Lower lobe of right lung (tissue), 2 donors: ENCODE results near the gene HM13. TPM values are rescaled to one million over a fixed set of nuclear protein-coding genes. Genes with fewer than 3 reads are reported as not detected.
A peak's percentile ranks its signal among the peaks of the same experiment; 100 is the strongest.

Source experiments
- ATAC-seq, 2 donors: fragments of 200-7000 bp; cut with Tn5 transposase; one replicate each; pipeline ENCODE4 v1.9.1; 2020 to 2022; ENCODE audit warnings: mild to moderate bottlenecking in 2 of 2, moderate library complexity in 2 of 2
- DNase-seq: peaks from one replicate; pipeline ENCODE4 v3.0.0-alpha.2; 2020
- H3K27ac ChIP-seq: fragments of 200-600 bp; one replicate; pipeline ENCODE4 v1.8.0; 2022
- H3K27me3 ChIP-seq: fragments of 200-600 bp; one replicate; pipeline ENCODE4 v1.8.0; 2022; ENCODE audit warnings: low read depth
- H3K36me3 ChIP-seq: fragments of 200-600 bp; one replicate; pipeline ENCODE4 v1.8.0; 2022; ENCODE audit warnings: mild to moderate bottlenecking
- H3K4me1 ChIP-seq: fragments of 200-600 bp; one replicate; pipeline ENCODE4 v1.8.0; 2022
- H3K4me3 ChIP-seq: fragments of 200-600 bp; one replicate; pipeline ENCODE4 v1.8.0; 2022; ENCODE audit warnings: mild to moderate bottlenecking
- H3K9me3 ChIP-seq: fragments of 200-600 bp; one replicate; pipeline ENCODE4 v1.8.0; 2022
- intact Hi-C: fragments of 100-400 bp; cut with DNase I; formaldehyde crosslinking; loops from one replicate; pipeline ENCODE4 v1.11.0; 2022
- total RNA-seq: library from RNA; stranded (reverse); fragmentation: NEBNext Ultra II Directional; extraction: Animal tissue kit (Norgen Biotek cat#: 25700); gene quantifications from one replicate; pipeline ENCODE4 v1.2.1, GENCODE V29; 2021
- TF ChIP-seq, protein P1 (sequence below): fragments of 200-600 bp; IDR thresholded peaks from one replicate; pipeline ENCODE4 v1.8.0; 2022; ENCODE audit warnings: antibody characterized with exemption, mild to moderate bottlenecking
- donor health status: DM: no; HTN: yes; CAD: no; lungs with severe emphysema.

Gene HM13
- total RNA-seq, 1 donor from 2014 or later, result 134 TPM

DNA sequence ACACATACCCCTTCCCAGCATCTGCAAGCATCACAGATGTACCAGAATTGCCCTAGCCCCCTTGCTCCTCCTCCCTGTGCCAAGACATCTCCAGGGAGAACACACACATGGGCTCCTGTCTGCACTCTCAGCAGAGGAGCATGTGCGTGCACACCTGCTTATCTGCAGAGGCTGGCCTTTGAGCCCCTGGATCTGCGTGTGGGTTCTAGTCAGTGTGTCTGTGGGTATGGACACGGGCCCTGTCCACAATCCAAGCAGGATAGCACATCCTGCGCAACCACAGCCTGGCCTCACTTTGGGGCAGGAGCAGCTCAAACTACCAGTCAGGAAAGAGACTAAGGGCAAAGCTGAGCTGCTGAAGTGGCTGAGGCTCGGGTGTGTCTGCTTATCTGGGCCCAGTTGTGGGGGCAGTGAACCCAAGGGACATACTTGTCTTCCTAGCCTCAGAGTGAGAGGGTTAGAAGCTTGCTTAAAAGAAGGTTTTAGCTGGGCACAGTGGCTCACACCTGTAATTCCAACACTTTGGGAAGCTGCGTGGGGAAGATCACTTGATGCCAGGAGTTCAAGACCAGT, 41.0 kb downstream of the HM13 start:
- no peak for ATAC-seq
- intact Hi-C loops, result no loop called here
- no peak overlapping the region for H3K4me3 ChIP-seq
- H3K27me3 ChIP-seq, result no peaks in the 10 kb centered on the region
- H3K27ac ChIP-seq, result no peak overlapping the region
- no peak for DNase-seq
- peaks cover 84% of the 10 kb centered on the region for H3K36me3 ChIP-seq
- no peaks in the 10 kb centered on the region for H3K9me3 ChIP-seq
- TF ChIP-seq, protein P1, sequence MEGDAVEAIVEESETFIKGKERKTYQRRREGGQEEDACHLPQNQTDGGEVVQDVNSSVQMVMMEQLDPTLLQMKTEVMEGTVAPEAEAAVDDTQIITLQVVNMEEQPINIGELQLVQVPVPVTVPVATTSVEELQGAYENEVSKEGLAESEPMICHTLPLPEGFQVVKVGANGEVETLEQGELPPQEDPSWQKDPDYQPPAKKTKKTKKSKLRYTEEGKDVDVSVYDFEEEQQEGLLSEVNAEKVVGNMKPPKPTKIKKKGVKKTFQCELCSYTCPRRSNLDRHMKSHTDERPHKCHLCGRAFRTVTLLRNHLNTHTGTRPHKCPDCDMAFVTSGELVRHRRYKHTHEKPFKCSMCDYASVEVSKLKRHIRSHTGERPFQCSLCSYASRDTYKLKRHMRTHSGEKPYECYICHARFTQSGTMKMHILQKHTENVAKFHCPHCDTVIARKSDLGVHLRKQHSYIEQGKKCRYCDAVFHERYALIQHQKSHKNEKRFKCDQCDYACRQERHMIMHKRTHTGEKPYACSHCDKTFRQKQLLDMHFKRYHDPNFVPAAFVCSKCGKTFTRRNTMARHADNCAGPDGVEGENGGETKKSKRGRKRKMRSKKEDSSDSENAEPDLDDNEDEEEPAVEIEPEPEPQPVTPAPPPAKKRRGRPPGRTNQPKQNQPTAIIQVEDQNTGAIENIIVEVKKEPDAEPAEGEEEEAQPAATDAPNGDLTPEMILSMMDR, result no peak
- H3K4me1 ChIP-seq, result peaks cover 5% of the 10 kb centered on the region

DNA sequence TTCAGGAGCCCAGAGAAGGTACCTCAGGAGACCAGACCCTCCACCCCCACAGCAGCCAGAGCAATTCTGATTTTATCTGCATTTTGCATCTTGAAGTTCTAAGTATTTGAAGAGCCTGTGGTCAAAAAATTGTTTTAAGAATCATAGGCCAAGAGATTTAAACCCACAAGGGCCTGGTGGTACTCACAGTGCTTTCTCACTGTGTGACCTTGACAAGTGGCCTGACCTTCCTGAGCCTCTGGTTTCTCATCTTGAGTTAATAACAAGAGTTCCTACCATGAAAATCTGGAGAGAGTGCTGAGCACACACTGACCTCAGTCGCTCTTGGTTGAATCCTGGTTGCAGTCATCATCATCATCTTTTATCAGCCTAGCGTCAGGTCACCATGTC, 45.5 kb downstream of the HM13 start:
- intact Hi-C loops, result loop anchor here (5.0 kb wide), 1 partner anchor 53 kb away; no protein-coding TSS in a partner anchor
- TF ChIP-seq, protein P1, result no peak
- no peak for ATAC-seq
- H3K9me3 ChIP-seq, result no peaks in the 10 kb centered on the region
- H3K4me1 ChIP-seq, result peaks cover 25% of the 10 kb centered on the region
- no peak overlapping the region for H3K4me3 ChIP-seq
- H3K27me3 ChIP-seq, result no peaks in the 10 kb centered on the region
- DNase-seq, result no peak
- peaks cover 81% of the 10 kb centered on the region for H3K36me3 ChIP-seq
- H3K27ac ChIP-seq, result no peak overlapping the region

DNA sequence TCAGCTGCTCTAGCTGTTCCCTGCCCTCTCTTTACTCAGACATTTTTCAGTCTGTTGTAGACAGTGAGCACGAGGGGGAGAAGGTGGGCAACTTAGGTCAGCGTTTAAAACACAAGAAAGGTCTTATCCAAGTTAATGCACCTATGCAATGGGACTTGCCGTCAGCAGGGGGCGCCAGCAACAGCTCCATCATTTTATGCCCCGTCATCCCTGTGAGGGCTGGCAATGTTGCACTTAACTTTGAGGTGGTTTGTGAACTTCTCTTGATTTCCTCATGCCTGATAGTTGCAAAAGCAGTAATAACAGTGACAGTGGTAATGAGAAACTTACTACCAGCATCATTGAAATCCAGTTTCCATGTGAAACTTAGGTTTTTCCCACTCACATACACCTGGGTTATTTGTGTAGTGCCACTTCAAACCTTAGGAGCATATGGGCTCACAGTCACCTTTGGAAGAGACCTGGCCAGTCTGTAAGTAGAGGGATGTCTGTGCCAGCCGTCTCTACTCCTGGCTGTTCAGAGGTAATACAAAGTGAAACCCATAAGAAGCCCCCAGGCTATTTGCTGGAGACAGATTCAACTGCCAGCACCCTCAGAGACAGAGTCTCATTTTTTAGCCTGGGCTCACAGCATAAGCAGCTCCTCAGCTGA, 46.0 kb downstream of the HM13 start:
- H3K36me3 ChIP-seq, result peaks cover 79% of the 10 kb centered on the region
- no peaks in the 10 kb centered on the region for H3K9me3 ChIP-seq
- peak; percentile 69 to 72 for ATAC-seq
- TF ChIP-seq, protein P1, result peak; percentile 86
- H3K27me3 ChIP-seq, result no peaks in the 10 kb centered on the region
- DNase-seq, result peak; percentile 85
- H3K4me3 ChIP-seq, result no peak overlapping the region
- intact Hi-C loops, result loop anchor here (5.0 kb wide), 1 partner anchor 52 kb away; no protein-coding TSS in a partner anchor
- peaks cover 25% of the 10 kb centered on the region for H3K4me1 ChIP-seq
- H3K27ac ChIP-seq, result peak overlapping the region; percentile 57

DNA sequence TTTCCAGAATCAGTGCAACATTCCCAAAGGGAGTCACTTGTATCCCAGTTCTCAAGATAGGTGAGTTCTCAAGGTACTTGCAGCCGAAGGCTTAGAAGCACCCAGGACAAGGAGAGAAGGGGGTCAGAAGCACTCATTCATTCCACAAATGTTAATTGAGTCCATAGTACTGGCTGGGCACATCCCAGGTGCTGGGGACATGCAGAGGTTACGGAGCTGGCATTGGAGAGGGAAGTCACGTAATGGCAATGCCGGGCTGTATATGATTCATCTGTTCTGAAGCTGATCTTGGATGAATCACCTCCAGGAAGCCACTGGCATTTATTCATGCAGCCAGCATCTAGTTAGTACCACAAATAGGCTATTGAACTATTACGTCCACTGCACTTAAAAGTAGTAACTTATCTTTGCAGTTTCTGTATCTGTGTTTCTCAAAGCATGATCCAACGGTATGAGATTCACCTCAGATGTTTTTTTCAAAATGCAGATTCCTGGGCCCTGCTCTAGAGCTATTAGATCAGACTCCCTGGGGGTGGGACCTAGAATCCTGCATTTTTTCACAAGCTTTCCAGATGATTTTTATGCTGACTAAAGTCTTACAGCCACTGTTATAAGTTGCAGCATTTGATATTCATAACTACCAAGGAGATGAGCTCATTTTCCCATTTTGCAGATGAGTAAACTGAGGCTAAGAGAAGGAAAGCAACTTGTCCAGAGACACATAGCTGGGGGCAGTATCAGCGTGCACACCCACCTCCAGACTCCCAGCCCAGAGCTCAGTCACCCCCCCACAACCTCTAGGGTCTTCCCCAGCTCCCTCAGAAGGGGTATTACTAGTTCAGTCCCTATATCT, 46.7 kb downstream of the HM13 start:
- no peaks in the 10 kb centered on the region for H3K9me3 ChIP-seq
- no peaks in the 10 kb centered on the region for H3K27me3 ChIP-seq
- H3K4me1 ChIP-seq, result peaks cover 25% of the 10 kb centered on the region
- peaks cover 79% of the 10 kb centered on the region for H3K36me3 ChIP-seq
- ATAC-seq (peak; percentile 17 to 31), DNase-seq (no peak)
- peak overlapping the region; percentile 57 for H3K27ac ChIP-seq
- H3K4me3 ChIP-seq, result no peak overlapping the region
- TF ChIP-seq, protein P1, result no peak
- intact Hi-C loops, result loop anchor here (5.0 kb wide), 1 partner anchor 51 kb away; no protein-coding TSS in a partner anchor

DNA sequence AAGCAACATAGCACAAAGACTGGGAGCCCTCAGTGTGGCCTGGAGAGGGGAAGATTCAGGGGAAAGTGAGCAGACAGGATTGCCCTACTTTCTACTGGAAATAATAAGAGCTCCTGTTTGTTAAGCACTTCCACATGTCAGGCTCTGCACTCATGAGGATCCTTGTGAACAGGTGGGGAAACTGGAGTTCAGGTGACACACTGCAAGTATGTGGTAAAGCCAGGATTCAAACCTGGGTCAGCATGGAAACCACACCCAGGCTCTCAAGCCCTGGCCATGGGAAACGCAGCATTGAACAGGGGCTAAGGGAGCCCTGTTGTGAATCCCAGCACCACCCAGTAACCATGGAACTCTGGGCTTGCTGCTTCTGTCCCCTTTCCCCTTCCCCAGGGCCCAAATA, 48.0 kb downstream of the HM13 start:
- Histone ChIP-seq H3K4me1 (peaks cover 25% of the 10 kb centered on the region), H3K27me3 (no peaks in the 10 kb centered on the region), H3K27ac (peak overlapping the region; percentile 25), H3K9me3 (no peaks in the 10 kb centered on the region), H3K4me3 (no peak overlapping the region), H3K36me3 (peaks cover 81% of the 10 kb centered on the region)
- ATAC-seq (peak in 1 of 2 donors; percentile 47), DNase-seq (no peak)
- TF ChIP-seq, protein P1, result no peak
- intact Hi-C loops, result loop anchor here (5.0 kb wide), 1 partner anchor 50 kb away; no protein-coding TSS in a partner anchor
